Tibial nerve (tissue), 4 donors: ENCODE data around the gene SAMD8. TPM values are rescaled to one million over a fixed set of nuclear protein-coding genes. Genes with fewer than 3 reads are reported as not detected.
A peak's percentile ranks its signal among the peaks of the same experiment; 100 is the strongest.
"Not testable (repeated sequence)": the region's sequence is repeated elsewhere in the genome, so short reads cannot be mapped to it uniquely, and the experiment has no call there.

Experiments
- DNase-seq, 2 donors: peaks; one replicate each; pipeline ENCODE4 v3.0.0-alpha.2; 2019; ENCODE audit warnings: low spot score in 2 of 2
- H3K27ac ChIP-seq, 4 donors: fragments of 200-600 bp; sonication (generic) in 3 of 4; one replicate each; pipeline ENCODE4 v1.5.1; 2017 to 2019; ENCODE audit warnings: mild to moderate bottlenecking in 1 of 4
- H3K27me3 ChIP-seq, 2 donors: fragments of 200-600 bp; sonication (generic) in 1 of 2; one replicate each; pipeline versions ENCODE4 v1.5.1 to v1.6.0; 2017 to 2019
- H3K36me3 ChIP-seq, 3 donors: fragments of 200-600 bp; sonication (generic); one replicate each; pipeline ENCODE4 v1.5.1; 2018 to 2019
- H3K4me1 ChIP-seq, 4 donors: fragments of 200-600 bp; sonication (generic) in 3 of 4; one replicate each; pipeline ENCODE4 v1.5.1; 2017 to 2019
- H3K4me3 ChIP-seq, 4 donors: fragments of 200-600 bp; sonication (generic) in 3 of 4; one replicate each; pipeline ENCODE4 v1.5.1; 2017 to 2019; ENCODE audit warnings: mild to moderate bottlenecking in 1 of 4, moderate library complexity in 1 of 4
- H3K9me3 ChIP-seq, 4 donors: fragments of 200-600 bp; sonication (generic) in 3 of 4; one replicate each; pipeline ENCODE4 v1.5.1; 2017 to 2019
- CTCF ChIP-seq, 5 experiments: fragments of 200-600 bp in 3 of 5; fragments of 450-650 bp in 2 of 5; sonication (generic) in 3 of 5; IDR thresholded peaks; one replicate each; pipeline ENCODE4 v1.5.1; 2016 to 2019; ENCODE audit warnings: antibody characterized with exemption in 5 of 5, mild to moderate bottlenecking in 3 of 5, moderate library complexity in 2 of 5
- EP300 ChIP-seq, 2 donors: sonication (generic); formaldehyde crosslinking; IDR thresholded peaks; one replicate each; pipeline ENCODE4 v1.6.1; 2017; ENCODE audit warnings: antibody characterized with exemption in 2 of 2, mild to moderate bottlenecking in 1 of 2
- POLR2A ChIP-seq, 2 donors: fragments of 450-650 bp; IDR thresholded peaks; one replicate each; pipeline ENCODE4 v1.6.1; 2017; ENCODE audit warnings: antibody characterized with exemption in 2 of 2, mild to moderate bottlenecking in 2 of 2, moderate library complexity in 2 of 2
- WGBS, 2 donors: methylation state at CpG; one replicate each; pipeline ENCODE4 v1.1.5; 2018; 5-methylcytosine and 5-hydroxymethylcytosine counted together
- total RNA-seq, 4 donors: library from RNA; depleted of rRNA; stranded (reverse); fragments of >200 nt; gene quantifications; one replicate each; pipeline ENCODE4 v1.1.0, GENCODE V29; 2016

SAMD8 gene
- total RNA-seq, 4 donors from 2014 or later, result 46.5 to 62.0 (median 56.7) TPM

GRCh38 chr10:75195035-75195763 is 83.7 kb downstream of the SAMD8 start:
- Histone ChIP-seq H3K27ac (peak overlapping the region in 2 of 4 donors; percentile 65 to 84), H3K36me3 (no peaks in the 10 kb centered on the region), H3K27me3 (no peaks in the 10 kb centered on the region), H3K9me3 (no peaks in the 10 kb centered on the region), H3K4me3 (no peak overlapping the region), H3K4me1 (peaks cover 0 to 38% (median 9%) of the 10 kb centered on the region in 4 donors)
- 66 to 78% methylated on average over 6 of the region's 6 CpGs for WGBS, 2 donors
- DNase-seq, result no peak
- TF ChIP-seq CTCF (IDR thresholded peaks at IDR 0.05) (no peak), EP300 (IDR thresholded peaks at IDR 0.05) (no peak), POLR2A (IDR thresholded peaks at IDR 0.05) (no peak)

GRCh38 chr10:75197066-75197465 is 85.6 kb downstream of the SAMD8 start:
- Histone ChIP-seq H3K27ac (peak overlapping the region in 3 of 4 donors; percentile 1 to 84 (median 65)), H3K27me3 (no peaks in the 10 kb centered on the region)
- DNase-seq, result no peak

GRCh38 chr10:75197906-75198305 is 86.5 kb downstream of the SAMD8 start:
- WGBS, 2 donors, result 42 to 49% methylated on average over 2 of the region's 2 CpGs
- Histone ChIP-seq H3K4me1 (peaks cover 0 to 28% (median 0%) of the 10 kb centered on the region in 4 donors), H3K4me3 (no peak overlapping the region), H3K27me3 (no peaks in the 10 kb centered on the region), H3K27ac (peak overlapping the region in 2 of 4 donors; percentile 65 to 84), H3K36me3 (no peaks in the 10 kb centered on the region), H3K9me3 (no peaks in the 10 kb centered on the region)
- no peak for TF ChIP-seq POLR2A (IDR thresholded peaks at IDR 0.05)
- TF ChIP-seq EP300 (IDR thresholded peaks at IDR 0.05), result no peak
- TF ChIP-seq CTCF (IDR thresholded peaks at IDR 0.05), result no peak
- no peak for DNase-seq

More at GRCh38 chr10:75197066-75197465, 85.6 kb downstream of the SAMD8 start:
- Histone ChIP-seq H3K9me3 (no peaks in the 10 kb centered on the region), H3K36me3 (no peaks in the 10 kb centered on the region), H3K4me3 (no peak overlapping the region), H3K4me1 (peaks cover 0 to 28% (median 3%) of the 10 kb centered on the region in 4 donors)
- TF ChIP-seq CTCF (IDR thresholded peaks at IDR 0.05) (no peak), POLR2A (IDR thresholded peaks at IDR 0.05) (no peak), EP300 (IDR thresholded peaks at IDR 0.05) (no peak)
- 67 to 78% methylated on average over 3 of the region's 3 CpGs for WGBS, 2 donors

DNA sequence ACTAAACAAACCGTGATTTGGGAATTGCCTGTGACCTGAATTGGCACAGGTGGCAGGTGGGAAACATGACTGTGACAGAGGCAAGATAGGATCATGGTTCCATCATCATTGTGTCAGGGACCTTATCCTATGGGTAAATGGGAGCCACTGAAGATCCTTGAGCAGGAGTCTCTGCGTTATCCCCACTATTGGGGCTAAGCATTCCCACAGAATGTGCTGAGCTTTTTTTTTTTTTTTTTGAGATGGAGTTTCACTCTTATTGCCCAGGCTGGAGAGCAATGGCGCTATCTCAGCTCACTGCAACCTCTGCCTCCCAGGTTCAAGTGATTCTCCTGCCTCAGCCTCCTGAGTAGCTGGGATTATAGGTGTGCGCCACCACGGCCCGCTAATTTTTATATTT is 88.5 kb downstream of the SAMD8 start:
- H3K27me3 ChIP-seq, H3K9me3 ChIP-seq, H3K4me3 ChIP-seq, H3K36me3 ChIP-seq, DNase-seq: not testable (repeated sequence)
- Histone ChIP-seq H3K27ac (peak overlapping the region in 2 of 4 donors; percentile 1 to 84), H3K4me1 (peaks cover 0 to 33% (median 0%) of the 10 kb centered on the region in 4 donors)
- 74 to 79% methylated on average over 6 of the region's 6 CpGs for WGBS, 2 donors

GRCh38 chr10:75201793-75202307 is 90.4 kb downstream of the SAMD8 start:
- DNase-seq, result no peak
- Histone ChIP-seq H3K27ac (peak overlapping the region in 3 of 4 donors; percentile 23 to 66 (median 24)), H3K4me1 (peaks cover 0 to 29% (median 0%) of the 10 kb centered on the region in 4 donors), H3K36me3 (no peaks in the 10 kb centered on the region), H3K27me3 (no peaks in the 10 kb centered on the region), H3K9me3 (no peaks in the 10 kb centered on the region), H3K4me3 (no peak overlapping the region)
- WGBS, 2 donors, result 82 to 86% methylated on average over 9 of the region's 9 CpGs
- no peak for TF ChIP-seq EP300 (IDR thresholded peaks at IDR 0.05)

GRCh38 chr10:75202321-75203045 is 91.0 kb downstream of the SAMD8 start:
- WGBS, 2 donors, result 67 to 86% methylated on average over 1 of the region's 1 CpG
- no peak for DNase-seq
- Histone ChIP-seq H3K4me3 (no peak overlapping the region), H3K27ac (peak overlapping the region; percentile 23 to 66 (median 48)), H3K36me3 (no peaks in the 10 kb centered on the region), H3K27me3 (no peaks in the 10 kb centered on the region), H3K4me1 (peaks cover 0 to 23% (median 0%) of the 10 kb centered on the region in 4 donors), H3K9me3 (no peaks in the 10 kb centered on the region)
- TF ChIP-seq EP300 (IDR thresholded peaks at IDR 0.05), result no peak
- no peak for TF ChIP-seq CTCF (IDR thresholded peaks at IDR 0.05)
- no peak for TF ChIP-seq POLR2A (IDR thresholded peaks at IDR 0.05)

DNA sequence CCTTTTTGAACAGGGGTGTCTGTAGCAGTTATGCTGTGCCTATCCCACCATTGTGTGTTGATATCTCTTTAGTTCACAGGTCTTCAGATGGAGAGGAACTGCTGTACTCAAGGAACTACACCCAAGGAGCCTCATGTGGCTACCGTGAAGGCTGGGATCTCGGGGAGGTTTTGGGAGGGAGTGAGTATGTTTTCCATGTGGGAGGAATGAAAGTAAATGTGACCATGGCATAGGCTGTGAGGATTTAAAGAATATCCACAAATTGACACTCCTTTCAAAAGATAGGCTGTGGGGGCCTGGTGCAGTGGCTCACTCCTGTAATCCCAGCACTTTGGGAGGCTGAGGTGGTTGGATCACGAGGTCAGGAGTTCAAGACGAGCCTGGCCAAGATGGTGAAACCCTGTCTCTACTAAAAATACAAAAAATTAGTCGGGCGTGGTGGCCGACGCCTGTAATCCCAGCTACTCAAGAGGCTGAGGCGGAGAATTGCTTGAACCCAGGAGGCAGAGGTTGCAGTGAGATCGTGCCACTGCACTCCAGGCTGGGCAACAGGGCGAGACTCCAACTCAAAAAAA is 91.7 kb downstream of the SAMD8 start:
- not testable (repeated sequence) for H3K4me3 ChIP-seq, H3K27me3 ChIP-seq, H3K36me3 ChIP-seq, DNase-seq, H3K9me3 ChIP-seq
- 74 to 77% methylated on average over 11 of the region's 11 CpGs for WGBS, 2 donors
- Histone ChIP-seq H3K27ac (peak overlapping the region in 3 of 4 donors; percentile 39 to 66 (median 57)), H3K4me1 (peaks cover 0 to 16% (median 0%) of the 10 kb centered on the region in 4 donors)
